BJ (cell line): Measurements from ENCODE around the gene FAM3B. TPM values are rescaled to one million over a fixed set of nuclear protein-coding genes. Genes with fewer than 3 reads are reported as not detected.

ENCODE experiments used
- CTCF ChIA-PET: fragments of 350-600 bp; formaldehyde crosslinking; extraction: SDS; loops from one replicate; lab custom pipeline; 2021; ENCODE audit warnings: antibody characterized with exemption, inconsistent platforms; lab: Yijun Ruan, JAX
- POLR2A ChIA-PET: fragments of 300-600 bp; sonication (Branson Sonifier 250); formaldehyde crosslinking; extraction: SDS; loops from one replicate; lab custom pipeline; 2021; ENCODE audit warnings: antibody characterized with exemption; lab: Charles Lee
- DNase-seq: peaks from one replicate; pipeline ENCODE4 v3.0.0-alpha.2; 2011; ENCODE audit warnings: low read depth
- H3K27me3 ChIP-seq: 2 replicates; pipeline ENCODE4 v1.6.0; 2011; ENCODE audit warnings: low read length; ENCODE audit not compliant: control insufficient read depth, insufficient read depth
- H3K36me3 ChIP-seq: 2 replicates; pipeline ENCODE4 v1.5.1; 2011; ENCODE audit warnings: low read length; ENCODE audit not compliant: control insufficient read depth, insufficient read depth
- H3K4me3 ChIP-seq: 2 replicates; pipeline ENCODE4 v1.5.1; 2011; ENCODE audit warnings: low read depth, mild to moderate bottlenecking, control low read depth, low read length
- CTCF ChIP-seq: IDR thresholded peaks from 2 replicates; pipeline ENCODE4 v1.5.1; 2011; ENCODE audit warnings: low read depth, mild to moderate bottlenecking, control low read depth, inconsistent platforms, low read length, moderate library complexity; ENCODE audit not compliant: insufficient read depth
- polyA plus RNA-seq: library from polyadenylated mRNA; depleted of rRNA; stranded (reverse); fragments of >200 nt; gene quantifications from 2 replicates; pipeline ENCODE4 v1.2.3, GENCODE V29; 2011

The FAM3B gene
- polyA plus RNA-seq, 1 experiment: not detected

GRCh38 chr21:41388259-41388658, 71.7 kb downstream of the FAM3B start:
- DNase-seq: no peak
- no peaks in the 10 kb centered on the region for H3K27me3 ChIP-seq
- ChIA-PET POLR2A (no interaction called here), CTCF (no interaction called here)
- no peak overlapping the region for H3K4me3 ChIP-seq
- no peak for TF ChIP-seq CTCF
- H3K36me3 ChIP-seq: no peaks in the 10 kb centered on the region

GRCh38 chr21:41390043-41390639, 73.5 kb downstream of the FAM3B start:
- H3K36me3 ChIP-seq: no peaks in the 10 kb centered on the region
- H3K4me3 ChIP-seq: no peak overlapping the region
- ChIA-PET CTCF (no interaction called here), POLR2A (no interaction called here)
- TF ChIP-seq CTCF: no peak
- DNase-seq: no peak
- H3K27me3 ChIP-seq: no peaks in the 10 kb centered on the region

- no peaks in the 10 kb centered on the region for H3K27me3 ChIP-seq
- no peak for TF ChIP-seq CTCF
- no peak overlapping the region for H3K4me3 ChIP-seq
- ChIA-PET POLR2A (no interaction called here), CTCF (no interaction called here)
- no peaks in the 10 kb centered on the region for H3K36me3 ChIP-seq
- no peak for DNase-seq
Measured at GRCh38 chr21:41393876-41394465, 77.4 kb downstream of the FAM3B start.

GRCh38 chr21:41396558-41397075, 80.0 kb downstream of the FAM3B start:
- CTCF ChIA-PET: no interaction called here
- no peak for DNase-seq

More at GRCh38 chr21:41396558-41397075, 80.0 kb downstream of the FAM3B start:
- no peak overlapping the region for H3K4me3 ChIP-seq
- H3K27me3 ChIP-seq: no peaks in the 10 kb centered on the region
- POLR2A ChIA-PET: no interaction called here
- no peak for TF ChIP-seq CTCF
- no peaks in the 10 kb centered on the region for H3K36me3 ChIP-seq
